ENCODE data around the gene RTKN2.

The RTKN2 gene

DNA sequence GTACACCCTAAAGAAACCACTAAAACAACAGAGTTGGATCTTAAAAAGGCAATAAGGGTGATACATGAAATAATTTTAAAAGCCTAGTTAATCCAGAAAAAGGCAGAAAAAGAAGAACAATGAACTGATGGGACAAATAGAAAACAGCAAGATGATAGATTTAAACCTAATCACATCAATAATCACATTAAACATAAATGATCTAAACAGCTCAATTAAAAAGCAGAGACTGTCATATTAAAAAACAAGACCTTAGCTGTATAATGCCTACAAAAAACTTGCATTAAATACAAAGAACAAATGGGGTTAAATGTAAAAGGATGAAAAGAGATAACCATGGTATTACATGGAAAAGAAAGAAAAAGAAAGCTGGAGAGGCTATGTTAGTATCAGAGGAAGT lies 96.2 kb downstream of the RTKN2 start:
- DNase-seq (ENCODE audit: low read depth, low spot score): no peak

DNA sequence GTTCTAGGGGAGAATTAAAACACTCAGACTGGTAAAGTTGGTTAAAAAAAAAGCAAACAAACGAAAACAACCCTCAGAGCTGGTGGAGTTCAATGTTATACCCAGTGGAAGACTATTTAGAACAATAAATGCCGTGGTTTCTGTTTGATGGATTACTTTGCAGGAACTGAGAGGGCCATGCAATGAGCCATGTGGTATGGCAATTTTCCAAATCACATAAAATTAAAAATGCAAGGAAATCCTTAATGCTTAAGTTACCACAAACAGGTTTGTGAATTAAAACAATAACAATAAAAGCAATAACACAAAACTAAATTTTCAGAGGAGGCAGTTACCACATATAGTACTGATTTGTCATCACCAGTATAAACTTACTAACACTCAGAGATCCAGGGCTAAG lies 96.9 kb downstream of the RTKN2 start:
- DNase-seq (ENCODE audit: low read depth, low spot score): no peak

DNA sequence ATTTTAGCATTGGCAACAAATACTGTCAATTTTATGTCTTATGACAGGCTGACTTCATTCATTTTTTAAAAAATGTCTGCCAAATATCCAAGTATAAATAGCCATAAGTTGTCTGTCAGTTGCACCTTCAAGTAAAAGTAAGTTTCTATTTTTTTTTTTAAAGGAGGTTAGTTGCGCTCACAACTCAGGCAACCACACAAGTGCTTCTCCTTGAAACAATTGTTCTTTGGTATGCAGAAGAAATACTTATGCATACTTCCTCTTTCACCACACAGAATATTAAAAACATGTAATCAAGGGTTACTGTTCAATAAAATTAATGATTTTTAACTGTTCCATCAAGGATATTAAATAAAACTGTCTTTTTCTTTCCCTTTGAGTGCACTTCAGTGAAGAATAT lies 97.9 kb downstream of the RTKN2 start:
- DNase-seq (ENCODE audit: low read depth, low spot score): no peak

DNA sequence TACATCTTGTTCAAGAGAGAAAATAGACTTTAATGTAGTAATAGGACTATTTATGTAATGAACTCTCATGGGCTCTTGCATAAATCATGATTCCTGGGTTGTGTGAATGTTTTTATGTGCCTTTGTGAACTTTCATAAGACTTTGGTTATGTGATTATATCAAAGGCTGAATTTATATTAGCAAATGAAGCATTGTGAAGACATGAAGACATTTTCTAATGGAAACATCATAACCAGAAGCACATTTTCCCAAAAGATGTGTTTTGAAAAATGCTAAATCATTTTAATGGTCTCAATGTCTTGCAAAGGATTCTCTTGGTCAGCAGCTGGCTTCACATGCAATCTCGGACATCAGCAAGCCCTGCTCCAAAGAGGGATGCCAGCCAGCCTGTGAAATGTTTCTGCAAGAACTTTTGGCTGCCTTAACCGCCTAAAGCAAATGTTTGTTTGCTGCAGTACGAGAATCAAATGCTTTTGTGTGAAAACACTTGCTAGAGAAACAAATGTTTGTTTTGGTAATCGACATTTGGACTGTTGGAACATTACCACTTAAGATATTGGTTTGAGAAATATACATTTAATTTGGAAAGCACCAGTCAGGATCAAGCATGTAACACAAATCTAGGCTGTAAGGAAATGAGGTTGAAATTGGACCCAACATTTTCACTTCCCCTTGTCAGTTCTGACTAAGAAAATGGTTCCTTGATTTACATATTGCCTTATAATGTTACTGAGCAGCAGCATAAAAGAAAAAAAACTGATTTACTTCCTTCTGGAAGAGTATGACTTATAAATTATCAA lies 102.1 kb downstream of the RTKN2 start:
- no peak for DNase-seq (ENCODE audit: low read depth, low spot score)

DNA sequence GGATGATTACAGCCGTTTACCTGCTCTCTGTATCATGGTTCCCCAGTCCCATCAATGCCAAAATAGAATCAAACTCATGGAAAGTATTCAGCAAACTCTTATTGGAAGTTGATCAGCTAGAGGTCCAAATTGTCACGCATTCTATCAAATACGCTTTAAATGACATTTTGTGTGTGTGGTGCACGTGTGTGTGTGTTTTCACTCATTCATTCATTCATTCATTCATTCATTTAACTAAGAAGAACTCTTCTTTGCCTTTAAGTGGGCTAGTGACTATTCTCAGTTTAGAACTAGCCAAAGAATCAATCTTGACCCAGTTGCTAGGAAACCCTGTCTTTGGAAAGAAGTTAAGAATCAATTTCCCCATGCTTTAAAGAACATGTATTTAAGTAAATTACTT lies 102.8 kb downstream of the RTKN2 start:
- DNase-seq (ENCODE audit: low read depth, low spot score): no peak

DNA sequence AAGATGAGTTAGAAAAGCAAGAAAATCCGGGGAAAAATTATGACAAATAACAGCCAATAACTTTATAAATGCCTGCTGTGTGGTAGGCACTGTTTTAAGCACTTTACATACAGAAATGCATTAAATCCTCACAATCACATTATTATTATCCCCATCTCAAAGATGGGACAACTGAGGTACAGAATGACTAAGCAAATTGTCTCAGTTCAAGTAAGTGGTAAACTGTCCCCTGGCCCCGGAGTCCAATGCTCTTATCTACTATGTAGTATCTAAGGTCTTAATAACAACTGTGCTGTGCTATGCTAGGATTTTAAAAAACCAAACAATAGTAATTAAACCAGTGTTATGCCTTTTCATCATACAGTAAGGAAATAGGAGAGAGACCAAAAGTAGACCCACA lies 105.6 kb downstream of the RTKN2 start:
- DNase-seq (ENCODE audit: low read depth, low spot score): no peak

DNA sequence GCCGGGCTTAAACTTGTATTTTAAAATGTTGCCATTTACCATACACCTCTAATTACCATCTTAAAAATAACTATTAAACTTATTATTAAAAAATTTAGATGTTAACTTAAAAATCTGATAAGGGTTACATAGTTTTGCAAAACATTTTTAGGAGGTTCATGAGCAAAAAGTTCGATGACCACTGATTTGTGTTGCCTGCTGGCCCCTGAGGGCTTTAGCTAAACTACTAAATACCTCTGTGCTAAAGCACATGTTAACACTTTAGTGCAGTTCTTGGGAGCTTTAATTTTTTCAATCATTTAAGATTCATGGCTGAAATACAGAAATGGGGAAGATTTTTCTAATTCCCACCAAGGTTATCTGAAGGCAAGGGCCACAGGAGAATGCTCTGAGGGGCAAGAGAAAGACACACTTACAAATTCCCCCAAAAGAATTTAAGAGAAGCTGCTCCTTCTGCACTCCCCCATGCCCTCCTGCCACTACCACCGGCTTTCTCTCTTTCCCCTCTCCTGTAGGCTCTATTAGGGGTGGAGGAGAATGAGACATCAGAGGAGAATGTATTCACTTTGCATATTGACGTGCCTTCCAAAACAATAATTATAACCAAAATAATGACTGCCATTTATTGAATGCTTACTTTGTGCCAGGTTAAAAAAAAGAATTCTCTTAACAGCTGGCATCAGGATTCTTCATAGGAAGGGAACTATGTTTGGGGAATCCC lies 106.2 kb downstream of the RTKN2 start:
- no peak for DNase-seq (ENCODE audit: low read depth, low spot score)

DNA sequence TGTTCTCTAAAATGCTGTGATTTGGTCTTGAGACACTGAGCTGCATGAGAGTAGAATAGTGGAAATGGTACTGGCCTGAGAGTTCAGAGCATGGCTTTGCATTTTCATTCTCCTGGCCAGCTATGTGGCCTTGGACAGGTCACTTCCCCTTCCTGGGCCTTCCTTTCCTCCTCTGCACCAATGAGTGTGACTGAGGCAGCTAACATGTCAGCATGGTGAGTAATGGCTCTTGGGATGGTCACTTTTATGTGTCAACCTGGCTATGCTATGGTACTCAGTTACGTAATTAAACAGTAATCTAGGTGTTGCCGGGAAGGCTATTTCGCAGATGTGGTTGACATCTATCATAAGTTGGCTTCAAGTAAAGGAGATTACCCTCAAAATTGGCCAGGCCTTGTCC lies 109.3 kb downstream of the RTKN2 start:
- no peak for DNase-seq (ENCODE audit: low read depth, low spot score)

DNA sequence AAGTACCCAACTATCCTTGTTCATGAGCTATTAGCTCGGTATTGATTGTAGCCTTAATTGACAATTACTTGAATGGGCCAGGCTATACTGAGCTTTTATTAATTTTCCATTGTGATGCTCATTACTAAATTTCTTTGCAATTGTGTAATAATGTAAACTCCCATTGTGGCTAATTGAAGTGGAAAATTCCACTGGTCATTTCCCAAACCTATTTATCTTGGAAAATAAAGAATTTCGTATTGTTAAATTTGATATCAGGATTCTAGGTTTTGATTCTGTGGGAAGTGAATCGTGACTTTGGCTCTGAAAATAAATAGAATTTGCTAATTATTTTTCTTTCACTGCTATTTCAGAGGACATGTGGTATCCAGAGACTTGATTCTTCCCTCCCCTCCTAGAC lies 111.0 kb downstream of the RTKN2 start:
- DNase-seq (ENCODE audit: low read depth, low spot score): no peak

DNA sequence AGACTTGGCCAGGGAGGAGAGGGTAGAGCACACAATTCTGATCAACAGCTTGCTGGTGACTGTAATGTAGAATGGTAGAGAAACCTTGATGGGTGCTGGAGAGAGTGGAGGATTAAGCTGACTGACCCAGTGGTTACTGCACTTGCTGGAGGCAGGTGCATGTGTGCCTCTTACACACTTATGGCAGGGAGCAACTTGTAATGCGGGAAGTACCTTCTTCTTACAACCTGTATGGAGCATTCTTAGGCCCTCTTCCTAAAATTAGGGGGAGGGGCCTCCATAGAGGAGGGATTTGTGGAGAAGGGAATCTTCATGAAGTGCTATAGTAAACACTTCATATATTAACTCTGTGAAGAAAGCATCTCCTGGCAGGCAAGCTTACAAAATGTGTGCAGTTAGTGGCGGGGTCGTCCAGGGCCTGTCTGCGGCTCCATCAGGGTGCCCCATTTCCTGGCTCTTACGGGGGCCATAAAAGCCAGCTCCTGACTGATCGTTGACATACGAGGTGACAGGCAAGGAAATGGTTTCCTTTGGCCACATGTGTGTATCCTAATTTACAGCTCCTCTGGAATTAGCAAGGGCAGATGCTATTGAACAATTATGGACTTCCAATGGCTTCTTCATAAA lies 113.5 kb downstream of the RTKN2 start:
- DNase-seq (ENCODE audit: low read depth, low spot score): no peak

DNA sequence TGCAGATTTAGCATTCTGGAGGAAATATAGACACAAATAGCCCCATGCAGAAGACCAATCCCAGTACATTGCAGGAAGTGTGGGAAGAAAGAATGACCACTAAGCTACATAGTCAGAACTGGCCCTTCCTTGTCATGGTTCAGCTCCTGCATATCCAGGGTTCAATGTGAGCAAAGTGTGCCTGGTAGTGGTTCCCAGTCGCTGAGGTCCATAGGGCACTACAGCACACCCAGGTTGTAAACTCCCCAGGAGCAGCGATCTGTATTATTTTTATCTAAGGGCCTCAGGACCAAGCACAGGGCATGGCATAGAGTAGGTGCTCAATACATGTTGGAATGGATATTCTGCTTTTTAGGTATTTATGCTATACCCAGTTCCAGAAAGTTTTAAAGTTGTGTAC lies 114.4 kb downstream of the RTKN2 start:
- no peak for DNase-seq (ENCODE audit: low read depth, low spot score)

DNA sequence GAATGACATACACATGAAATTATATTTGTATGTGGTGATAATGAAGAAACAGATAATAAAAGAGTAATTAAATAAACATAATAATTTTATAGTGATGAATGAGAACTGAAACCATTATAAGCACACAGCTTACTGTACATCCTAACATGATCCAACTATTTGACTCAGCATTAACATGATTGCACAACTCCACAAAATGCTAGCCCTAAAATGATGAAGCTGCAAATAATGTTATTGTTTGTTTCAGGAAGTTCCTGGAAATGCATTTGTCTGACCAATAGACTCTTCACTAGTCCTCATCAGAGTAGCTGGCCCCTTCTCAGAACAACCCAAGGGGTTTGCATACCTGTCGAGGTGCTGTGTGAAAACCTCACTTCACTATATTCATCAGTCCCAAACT lies 115.5 kb downstream of the RTKN2 start:
- no peak for DNase-seq (ENCODE audit: low read depth, low spot score)

DNA sequence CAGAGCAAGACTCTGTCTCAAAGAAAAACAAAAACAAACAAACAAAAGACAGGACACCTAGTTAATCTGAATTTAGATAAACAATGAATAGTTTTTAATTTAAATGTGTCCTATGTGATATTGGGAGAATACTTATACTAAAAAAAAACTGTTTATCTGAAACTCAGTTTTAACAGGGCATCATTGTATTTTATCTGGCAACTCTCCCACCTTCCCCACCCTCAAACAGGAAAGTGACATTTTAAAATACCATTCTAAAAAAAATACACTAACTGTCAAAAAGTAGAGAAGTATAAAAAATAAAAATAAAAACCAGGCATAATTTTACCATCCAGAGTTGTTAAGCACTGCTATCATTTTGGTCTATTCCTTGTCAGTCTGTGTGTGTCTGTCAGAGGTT lies 119.0 kb downstream of the RTKN2 start:
- DNase-seq (ENCODE audit: low read depth, low spot score): no peak

DNA sequence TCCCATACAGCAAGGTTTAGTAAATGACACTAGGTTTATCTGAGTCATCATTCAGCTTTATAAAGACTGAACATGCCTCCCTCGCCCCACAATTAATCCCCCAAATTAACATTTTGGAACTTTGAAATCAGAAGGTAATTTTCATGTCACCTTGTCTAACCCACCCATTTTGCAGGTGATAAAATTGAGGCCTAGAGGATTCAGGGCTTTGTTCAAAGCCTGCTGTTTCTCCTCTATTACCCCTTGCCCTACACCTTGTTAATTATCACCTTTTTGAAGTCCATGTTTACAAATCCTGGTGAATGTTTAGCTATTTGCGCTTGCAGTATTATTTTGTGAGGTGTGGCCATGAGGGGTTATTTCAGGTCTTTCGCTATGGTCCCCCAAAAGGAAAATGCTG lies 120.5 kb downstream of the RTKN2 start:
- DNase-seq (ENCODE audit: low read depth, low spot score): no peak

DNA sequence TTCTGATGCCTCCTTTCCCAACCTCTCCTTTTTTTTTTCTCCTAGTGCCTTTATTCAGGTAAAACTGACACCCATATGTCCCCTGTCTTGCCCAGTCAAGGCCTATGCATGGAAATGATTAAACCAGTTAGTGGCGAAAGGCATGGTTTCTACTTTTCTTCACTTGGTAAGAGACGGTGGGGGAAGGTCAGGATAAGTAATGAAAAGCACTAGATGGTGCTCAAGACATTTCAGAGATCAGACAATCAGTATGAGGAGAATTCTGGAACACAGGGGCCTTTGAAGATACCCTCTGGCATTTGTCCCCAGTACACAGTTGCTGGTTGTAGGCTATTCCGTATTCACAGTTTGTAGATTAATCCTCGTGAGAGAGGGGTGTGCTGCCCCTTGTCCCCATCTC lies 121.2 kb downstream of the RTKN2 start:
- DNase-seq (ENCODE audit: low read depth, low spot score): no peak

DNA sequence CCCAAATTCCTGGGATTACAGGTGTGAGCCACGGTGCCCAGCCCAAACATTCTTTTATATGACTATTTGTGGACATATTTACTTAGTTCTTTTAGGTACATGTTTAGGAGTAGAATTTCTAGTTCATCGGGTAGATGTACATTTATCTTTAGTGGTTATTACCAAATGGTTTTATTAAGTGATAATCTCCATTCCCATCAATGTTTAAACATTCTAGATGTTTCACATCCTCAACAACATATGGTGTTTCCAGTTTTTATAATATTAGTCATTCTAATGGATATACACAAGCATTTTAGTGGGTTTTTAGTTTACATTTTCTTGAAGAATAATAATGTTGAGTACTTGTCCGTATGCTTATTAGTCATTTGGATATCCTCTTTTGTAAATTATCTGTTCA lies 131.7 kb downstream of the RTKN2 start:
- DNase-seq (ENCODE audit: low read depth, low spot score): no peak

DNA sequence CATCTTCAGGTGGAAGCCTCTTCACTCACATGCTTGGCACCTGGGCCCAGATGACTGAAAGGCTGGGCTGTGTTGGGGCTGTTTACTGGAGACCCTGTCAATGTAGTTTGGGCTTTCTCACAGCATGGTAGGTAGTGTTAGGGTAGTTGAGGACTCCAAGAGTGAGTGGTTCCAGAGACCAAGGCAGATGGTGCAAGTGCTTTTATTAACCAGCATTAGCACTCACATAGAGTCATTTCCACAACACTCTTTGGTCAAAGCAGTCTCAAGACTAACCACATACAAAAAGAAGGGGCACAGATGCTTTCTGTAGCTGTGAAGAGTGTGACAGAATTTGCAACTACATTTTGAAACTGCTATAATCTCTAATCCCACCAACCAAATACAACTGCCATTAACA lies 135.0 kb downstream of the RTKN2 start:
- DNase-seq (ENCODE audit: low read depth, low spot score): no peak

Data from iPS DF 19.7 (cell line).